ENCODE results near the gene TBCB.

The TBCB gene

GRCh38 chr19:36086326-36086725 lies 28.9 kb upstream of the TBCB start:
- no peaks in the 10 kb centered on the region for H3K9me2 ChIP-seq (replicated peaks; ENCODE audit: control insufficient read depth, low read length)
- no peak overlapping the region for H3K27ac ChIP-seq (ENCODE audit: low read depth, low read length)
- H3K36me3 ChIP-seq (ENCODE audit: control insufficient read depth, low read length): peaks cover 84% of the 10 kb centered on the region
- H3K9me3 ChIP-seq (ENCODE audit: control insufficient read depth, insufficient read depth, low read length): no peaks in the 10 kb centered on the region
- H3K4me2 ChIP-seq (ENCODE audit: low read length): no peak overlapping the region
- no peaks in the 10 kb centered on the region for H3K4me1 ChIP-seq (ENCODE audit: control insufficient read depth, low read length)
- no peak overlapping the region for H3K4me3 ChIP-seq (ENCODE audit: low read length)
- H3F3A ChIP-seq (ENCODE audit: control insufficient read depth, insufficient read depth): no peaks in the 10 kb centered on the region
- no peaks in the 10 kb centered on the region for H3K27me3 ChIP-seq (ENCODE audit: control insufficient read depth, low read length)
- no peaks in the 10 kb centered on the region for H4K20me1 ChIP-seq (ENCODE audit: control insufficient read depth, insufficient read depth, low read depth, low read length)
- no peaks in the 10 kb centered on the region for H3K79me2 ChIP-seq (ENCODE audit: control insufficient read depth, low read length)
- TF ChIP-seq EZH2phosphoT487 (IDR thresholded peaks at IDR 0.05; ENCODE audit: borderline replicate concordance, low read length): no peak
- TF ChIP-seq CTCF (IDR thresholded peaks at IDR 0.05; ENCODE audit: low read depth, low read length, poor library complexity, severe bottlenecking): no peak

- Histone ChIP-seq H3K4me3 (ENCODE audit: low read length) (no peak overlapping the region), H3K4me2 (ENCODE audit: low read length) (no peak overlapping the region), H3K36me3 (ENCODE audit: control insufficient read depth, low read length) (peaks cover 78% of the 10 kb centered on the region), H3K9me2 (replicated peaks; ENCODE audit: control insufficient read depth, low read length) (no peaks in the 10 kb centered on the region), H3K27me3 (ENCODE audit: control insufficient read depth, low read length) (no peaks in the 10 kb centered on the region), H3K79me2 (ENCODE audit: control insufficient read depth, low read length) (no peaks in the 10 kb centered on the region), H4K20me1 (ENCODE audit: control insufficient read depth, insufficient read depth, low read depth, low read length) (no peaks in the 10 kb centered on the region), H3K4me1 (ENCODE audit: control insufficient read depth, low read length) (no peaks in the 10 kb centered on the region), H3F3A (ENCODE audit: control insufficient read depth, insufficient read depth) (no peaks in the 10 kb centered on the region), H3K9me3 (ENCODE audit: control insufficient read depth, insufficient read depth, low read length) (no peaks in the 10 kb centered on the region), H3K27ac (ENCODE audit: low read depth, low read length) (no peak overlapping the region)
- no peak for TF ChIP-seq CTCF (IDR thresholded peaks at IDR 0.05; ENCODE audit: low read depth, low read length, poor library complexity, severe bottlenecking)
- no peak for TF ChIP-seq EZH2phosphoT487 (IDR thresholded peaks at IDR 0.05; ENCODE audit: borderline replicate concordance, low read length)
These were observed 25.4 kb upstream of the TBCB start for GRCh38 chr19:36089847-36090246.

- no peaks in the 10 kb centered on the region for H3K79me2 ChIP-seq (ENCODE audit: control insufficient read depth, low read length)
- no peak overlapping the region for H3K4me3 ChIP-seq (ENCODE audit: low read length)
- no peaks in the 10 kb centered on the region for H4K20me1 ChIP-seq (ENCODE audit: control insufficient read depth, insufficient read depth, low read depth, low read length)
- no peak for TF ChIP-seq EZH2phosphoT487 (IDR thresholded peaks at IDR 0.05; ENCODE audit: borderline replicate concordance, low read length)
- TF ChIP-seq CTCF (IDR thresholded peaks at IDR 0.05; ENCODE audit: low read depth, low read length, poor library complexity, severe bottlenecking): no peak
- peaks cover 76% of the 10 kb centered on the region for H3K36me3 ChIP-seq (ENCODE audit: control insufficient read depth, low read length)
- H3K27me3 ChIP-seq (ENCODE audit: control insufficient read depth, low read length): no peaks in the 10 kb centered on the region
- no peak overlapping the region for H3K27ac ChIP-seq (ENCODE audit: low read depth, low read length)
- H3F3A ChIP-seq (ENCODE audit: control insufficient read depth, insufficient read depth): no peaks in the 10 kb centered on the region
- no peaks in the 10 kb centered on the region for H3K9me3 ChIP-seq (ENCODE audit: control insufficient read depth, insufficient read depth, low read length)
- no peaks in the 10 kb centered on the region for H3K4me1 ChIP-seq (ENCODE audit: control insufficient read depth, low read length)
- no peak overlapping the region for H3K4me2 ChIP-seq (ENCODE audit: low read length)
- no peaks in the 10 kb centered on the region for H3K9me2 ChIP-seq (replicated peaks; ENCODE audit: control insufficient read depth, low read length)
These were observed 24.2 kb upstream of the TBCB start for GRCh38 chr19:36090910-36091695.

Data from DOHH2 (cell line).